Measurements from ENCODE around the gene IGF2BP3.
"Not testable (repeated sequence)": the region's sequence is repeated elsewhere in the genome, so short reads cannot be mapped to it uniquely, and the experiment has no call there.

The IGF2BP3 gene

GRCh38 chr7:23419845-23420244 is 50.4 kb downstream of the IGF2BP3 start:
- DNase-seq: no peak

GRCh38 chr7:23419160-23419559 is 51.1 kb downstream of the IGF2BP3 start:
- no peak for DNase-seq

- no peak for DNase-seq
Measured at GRCh38 chr7:23418046-23418445, 52.2 kb downstream of the IGF2BP3 start.

GRCh38 chr7:23415198-23415597 is 55.1 kb downstream of the IGF2BP3 start:
- no peak for DNase-seq

GRCh38 chr7:23410446-23411183 is 59.7 kb downstream of the IGF2BP3 start:
- no peak for DNase-seq

- DNase-seq: not testable (repeated sequence)
Measured at GRCh38 chr7:23406564-23406963, 63.7 kb downstream of the IGF2BP3 start.

- DNase-seq: no peak
Measured at GRCh38 chr7:23405240-23405618, 65.1 kb downstream of the IGF2BP3 start.

- DNase-seq: no peak
Measured at GRCh38 chr7:23404546-23405239, 65.6 kb downstream of the IGF2BP3 start.

GRCh38 chr7:23403970-23404369 is 66.3 kb downstream of the IGF2BP3 start:
- no peak for DNase-seq

- not testable (repeated sequence) for DNase-seq
Measured at GRCh38 chr7:23398090-23398489, 72.2 kb downstream of the IGF2BP3 start.

GRCh38 chr7:23397241-23397640 is 73.0 kb downstream of the IGF2BP3 start:
- DNase-seq: no peak

- DNase-seq: no peak
Measured at GRCh38 chr7:23396222-23397015, 73.9 kb downstream of the IGF2BP3 start.

GRCh38 chr7:23394488-23395171 is 75.7 kb downstream of the IGF2BP3 start:
- DNase-seq: no peak

- no peak for DNase-seq
Measured at GRCh38 chr7:23393636-23394035, 76.7 kb downstream of the IGF2BP3 start.

GRCh38 chr7:23389701-23390100 is 80.6 kb downstream of the IGF2BP3 start:
- no peak for DNase-seq

- no peak for DNase-seq
Measured at GRCh38 chr7:23387583-23387982, 82.7 kb downstream of the IGF2BP3 start.

GRCh38 chr7:23385140-23385539 is 85.2 kb downstream of the IGF2BP3 start:
- DNase-seq: no peak

GRCh38 chr7:23383225-23383624 is 87.1 kb downstream of the IGF2BP3 start:
- DNase-seq: no peak

- DNase-seq: no peak
Measured at GRCh38 chr7:23380961-23381360, 89.3 kb downstream of the IGF2BP3 start.

GRCh38 chr7:23380556-23380955 is 89.7 kb downstream of the IGF2BP3 start:
- no peak for DNase-seq

- no peak for DNase-seq
Measured at GRCh38 chr7:23378996-23379395, 91.3 kb downstream of the IGF2BP3 start.

GRCh38 chr7:23377134-23377533 is 93.2 kb downstream of the IGF2BP3 start:
- DNase-seq: no peak

All from activated effector memory CD4-positive, alpha-beta T cell treated with Interleukin-2 at 50 U/mL for 16 hours (primary cell).